OCI-LY1 (cell line): Measurements from ENCODE around the gene SLC4A11.
"Not testable (repeated sequence)": the region's sequence is repeated elsewhere in the genome, so short reads cannot be mapped to it uniquely, and the experiment has no call there.

Experiments
- EZH2 ChIP-seq: fragments of 200-600 bp; sonication (generic), shearing (Covaris generic); IDR thresholded peaks from 2 replicates; pipeline ENCODE4 v1.8.0; 2017; ENCODE audit warnings: borderline replicate concordance, mixed run types, mild to moderate bottlenecking, antibody characterized with exemption, low read length, moderate library complexity, mixed read lengths
- TF ChIP-seq, protein P1 (sequence below): fragments of 200-600 bp; sonication (generic), shearing (Covaris generic); IDR thresholded peaks from 2 replicates; pipeline ENCODE4 v1.5.1; 2017; ENCODE audit warnings: mild to moderate bottlenecking, antibody characterized with exemption, low read length, moderate library complexity, mixed read lengths

DNA sequence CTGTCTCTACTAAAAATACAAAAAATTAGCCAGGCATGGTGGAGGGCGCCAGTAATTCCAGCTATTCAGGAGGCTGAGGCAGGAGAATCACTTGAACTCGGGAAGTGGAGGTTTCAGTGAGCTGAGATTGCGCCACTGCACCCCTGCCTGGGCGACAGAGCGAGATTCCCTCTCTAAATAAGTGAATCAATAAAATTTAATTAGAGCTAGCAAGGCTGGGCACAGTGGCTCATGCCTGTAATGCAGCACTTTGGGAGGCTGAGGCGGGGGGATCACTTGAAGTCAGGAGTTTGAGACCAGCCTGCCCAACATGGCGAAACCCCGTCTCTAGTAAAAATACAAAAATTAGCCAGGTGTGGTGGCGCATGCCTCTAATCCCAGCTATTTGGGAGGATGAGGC is 51.1 kb downstream of the SLC4A11 start:
- TF ChIP-seq, protein P1, sequence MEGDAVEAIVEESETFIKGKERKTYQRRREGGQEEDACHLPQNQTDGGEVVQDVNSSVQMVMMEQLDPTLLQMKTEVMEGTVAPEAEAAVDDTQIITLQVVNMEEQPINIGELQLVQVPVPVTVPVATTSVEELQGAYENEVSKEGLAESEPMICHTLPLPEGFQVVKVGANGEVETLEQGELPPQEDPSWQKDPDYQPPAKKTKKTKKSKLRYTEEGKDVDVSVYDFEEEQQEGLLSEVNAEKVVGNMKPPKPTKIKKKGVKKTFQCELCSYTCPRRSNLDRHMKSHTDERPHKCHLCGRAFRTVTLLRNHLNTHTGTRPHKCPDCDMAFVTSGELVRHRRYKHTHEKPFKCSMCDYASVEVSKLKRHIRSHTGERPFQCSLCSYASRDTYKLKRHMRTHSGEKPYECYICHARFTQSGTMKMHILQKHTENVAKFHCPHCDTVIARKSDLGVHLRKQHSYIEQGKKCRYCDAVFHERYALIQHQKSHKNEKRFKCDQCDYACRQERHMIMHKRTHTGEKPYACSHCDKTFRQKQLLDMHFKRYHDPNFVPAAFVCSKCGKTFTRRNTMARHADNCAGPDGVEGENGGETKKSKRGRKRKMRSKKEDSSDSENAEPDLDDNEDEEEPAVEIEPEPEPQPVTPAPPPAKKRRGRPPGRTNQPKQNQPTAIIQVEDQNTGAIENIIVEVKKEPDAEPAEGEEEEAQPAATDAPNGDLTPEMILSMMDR, result not testable (repeated sequence)
- TF ChIP-seq EZH2, result not testable (repeated sequence)
